Measurements from ENCODE around the gene KLHDC8A. TPM values are rescaled to one million over a fixed set of nuclear protein-coding genes. Genes with fewer than 3 reads are reported as not detected.
"Not testable (repeated sequence)": the region's sequence is repeated elsewhere in the genome, so short reads cannot be mapped to it uniquely, and the experiment has no call there.

The KLHDC8A gene
- polyA plus RNA-seq, 5 donors = 0.56 to 1.3 (median 0.77) TPM

GRCh38 chr1:205298191-205298994 lies 58.3 kb downstream of the KLHDC8A start:
- DNase-seq = no peak

GRCh38 chr1:205297546-205298177 lies 59.1 kb downstream of the KLHDC8A start:
- DNase-seq = not testable (repeated sequence)

GRCh38 chr1:205296154-205296553 lies 60.6 kb downstream of the KLHDC8A start:
- DNase-seq = no peak

- no peak for DNase-seq
Observed at GRCh38 chr1:205294934-205295333, 61.8 kb downstream of the KLHDC8A start.

- DNase-seq = no peak
Observed at GRCh38 chr1:205294175-205294917, 62.4 kb downstream of the KLHDC8A start.

- DNase-seq = no peak
Observed at GRCh38 chr1:205293350-205294074, 63.2 kb downstream of the KLHDC8A start.

- no peak for DNase-seq
Observed at GRCh38 chr1:205291596-205291995, 65.1 kb downstream of the KLHDC8A start.

GRCh38 chr1:205287767-205288559 lies 68.8 kb downstream of the KLHDC8A start:
- DNase-seq = peak in 1 of 2 donors; percentile 19

GRCh38 chr1:205287076-205287475 lies 69.6 kb downstream of the KLHDC8A start:
- no peak for DNase-seq

- no peak for DNase-seq
Observed at GRCh38 chr1:205286335-205286950, 70.3 kb downstream of the KLHDC8A start.

Other genes starting within 250 kb of the KLHDC8A start
- 10 to 100 TPM; 15.6 to 21.5 (median 18.8) TPM for gene RBBP5, start 234.9 kb downstream of the KLHDC8A start, polyA plus RNA-seq (ENCODE audit: insufficient read depth in 1 of 5, insufficient read length in 5 of 5, low replicate concordance in 1 of 5)
- 10 to 100 TPM; 13.2 to 18.2 (median 16.1) TPM for gene DSTYK, start 145.2 kb downstream of the KLHDC8A start, polyA plus RNA-seq (ENCODE audit: insufficient read depth in 1 of 5, insufficient read length in 5 of 5, low replicate concordance in 1 of 5)
- 10 to 100 TPM in 4 of 5 donors, 1 to 10 TPM in 1; 7.8 to 21.5 (median 12.3) TPM for gene TMCC2, start 129.0 kb downstream of the KLHDC8A start, polyA plus RNA-seq (ENCODE audit: insufficient read depth in 1 of 5, insufficient read length in 5 of 5, low replicate concordance in 1 of 5)
- gene NUAK2, start 35.2 kb downstream of the KLHDC8A start, polyA plus RNA-seq (ENCODE audit: insufficient read depth in 1 of 5, insufficient read length in 5 of 5, low replicate concordance in 1 of 5) = 10 to 100 TPM in 1 of 5 donors, 1 to 10 TPM in 4; 6.0 to 10.5 (median 7.9) TPM
- gene LEMD1, start 65.1 kb upstream of the KLHDC8A start, polyA plus RNA-seq (ENCODE audit: insufficient read depth in 1 of 5, insufficient read length in 5 of 5, low replicate concordance in 1 of 5) = 1 to 10 TPM; 1.8 to 4.5 (median 3.8) TPM
- gene BLACAT1, start 99.1 kb upstream of the KLHDC8A start, polyA plus RNA-seq (ENCODE audit: insufficient read depth in 1 of 5, insufficient read length in 5 of 5, low replicate concordance in 1 of 5) = 1 to 10 TPM; 3.3 to 6.3 (median 4.5) TPM
- 10 to 100 TPM; 16.2 to 27.8 (median 20.6) TPM for gene CDK18, start 147.7 kb upstream of the KLHDC8A start, polyA plus RNA-seq (ENCODE audit: insufficient read depth in 1 of 5, insufficient read length in 5 of 5, low replicate concordance in 1 of 5)

All from right lung (tissue), 5 donors.